GM19099 (cell line): Measurements from ENCODE around the gene RIN3.

Source experiments
- POLR2A ChIP-seq: IDR thresholded peaks from 3 replicates; pipeline ENCODE4 v1.6.1; 2011; ENCODE audit warnings: low read depth; ENCODE audit not compliant: insufficient read length; ENCODE audit errors: extremely low read depth

The RIN3 gene

GRCh38 chr14:92597906-92598905 lies 84.6 kb downstream of the RIN3 start:
- TF ChIP-seq POLR2A: no peak

GRCh38 chr14:92599811-92600210 lies 86.2 kb downstream of the RIN3 start:
- TF ChIP-seq POLR2A: no peak

- no peak for TF ChIP-seq POLR2A
Observed at GRCh38 chr14:92600318-92601053, 86.9 kb downstream of the RIN3 start.

GRCh38 chr14:92601131-92601710 lies 87.6 kb downstream of the RIN3 start:
- no peak for TF ChIP-seq POLR2A

- TF ChIP-seq POLR2A: no peak
Observed at GRCh38 chr14:92601757-92602417, 88.3 kb downstream of the RIN3 start.

GRCh38 chr14:92603309-92604242 lies 90.0 kb downstream of the RIN3 start:
- no peak for TF ChIP-seq POLR2A

GRCh38 chr14:92605274-92605940 lies 91.8 kb downstream of the RIN3 start:
- TF ChIP-seq POLR2A: no peak

- TF ChIP-seq POLR2A: no peak
Observed at GRCh38 chr14:92607251-92607650, 93.7 kb downstream of the RIN3 start.

- TF ChIP-seq POLR2A: no peak
Observed at GRCh38 chr14:92607702-92608429, 94.3 kb downstream of the RIN3 start.

- no peak for TF ChIP-seq POLR2A
Observed at GRCh38 chr14:92609955-92610354, 96.4 kb downstream of the RIN3 start.

GRCh38 chr14:92610849-92611271 lies 97.3 kb downstream of the RIN3 start:
- no peak for TF ChIP-seq POLR2A

GRCh38 chr14:92613008-92613658 lies 99.6 kb downstream of the RIN3 start:
- no peak for TF ChIP-seq POLR2A
